ENCODE results near the gene EDNRB.
"Not testable (repeated sequence)": the region's sequence is repeated elsewhere in the genome, so short reads cannot be mapped to it uniquely, and the experiment has no call there.

The EDNRB gene

DNA sequence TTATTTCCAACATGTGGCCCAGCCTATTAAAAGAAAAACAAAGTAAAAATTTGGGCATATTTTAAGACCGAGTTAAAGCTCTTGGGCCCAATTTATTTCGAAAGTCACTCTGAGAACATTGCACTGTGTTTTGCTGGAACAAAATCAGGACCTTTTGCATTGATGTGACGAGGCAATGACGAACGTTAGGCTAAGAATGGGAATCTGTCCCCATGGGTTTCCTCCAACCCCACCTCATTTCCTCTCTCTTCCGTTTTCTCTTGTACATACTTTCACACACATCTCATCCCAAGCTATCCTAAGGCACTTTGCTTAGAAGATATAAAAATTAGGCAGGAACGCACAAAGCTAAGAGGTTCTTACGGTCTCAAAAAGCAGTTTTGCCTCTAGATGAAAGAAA lies 22.1 kb downstream of the EDNRB start:
- DNase-seq: no peak

- no peak for DNase-seq
Measured at GRCh38 chr13:77894743-77895142, 23.9 kb downstream of the EDNRB start.

- no peak for DNase-seq
Measured at GRCh38 chr13:77893066-77893465, 25.6 kb downstream of the EDNRB start.

DNA sequence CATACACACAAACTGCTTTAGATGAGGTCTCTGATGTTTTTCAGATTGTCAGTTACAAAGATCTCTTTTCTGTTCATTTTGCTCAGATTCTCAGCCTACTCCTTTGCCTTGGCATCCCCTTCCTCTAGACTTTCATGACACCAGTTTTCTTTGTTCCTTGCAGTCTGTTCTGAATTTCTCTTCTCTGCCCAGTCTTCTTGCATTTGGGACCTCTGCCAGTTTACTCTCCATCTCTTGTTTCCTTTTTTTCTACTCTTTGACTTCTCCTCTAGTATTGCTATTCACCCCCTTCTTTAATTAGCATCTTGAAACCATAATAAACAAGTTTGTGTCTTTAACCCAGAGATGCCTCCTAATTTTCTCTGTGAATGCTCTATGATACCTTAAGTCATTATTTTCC lies 26.1 kb downstream of the EDNRB start:
- no peak for DNase-seq

GRCh38 chr13:77891486-77891885 lies 27.1 kb downstream of the EDNRB start:
- no peak for DNase-seq

- no peak for DNase-seq
Measured at GRCh38 chr13:77891041-77891440, 27.6 kb downstream of the EDNRB start.

DNA sequence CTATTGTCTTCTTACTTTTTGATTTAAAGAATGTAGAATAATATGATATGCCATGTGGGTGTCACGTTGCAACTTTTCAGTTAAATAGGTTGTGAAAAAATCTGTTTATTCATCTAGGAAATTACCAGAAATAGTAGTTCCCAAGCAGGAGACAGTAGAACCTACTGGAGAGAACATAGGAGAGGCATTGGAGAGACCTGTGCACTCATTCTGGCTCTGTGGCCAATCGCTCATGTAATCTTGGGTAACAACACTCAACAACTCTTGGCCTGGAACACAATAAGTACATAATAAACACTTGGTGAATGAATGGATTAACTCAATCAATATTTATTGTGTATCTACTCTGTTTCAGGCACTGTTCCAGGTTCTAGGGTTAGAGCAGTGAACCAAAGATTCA lies 35.3 kb downstream of the EDNRB start:
- no peak for DNase-seq

- DNase-seq: no peak
Measured at GRCh38 chr13:77878190-77878589, 40.4 kb downstream of the EDNRB start.

GRCh38 chr13:77876176-77876575 lies 42.5 kb downstream of the EDNRB start:
- DNase-seq: no peak

DNA sequence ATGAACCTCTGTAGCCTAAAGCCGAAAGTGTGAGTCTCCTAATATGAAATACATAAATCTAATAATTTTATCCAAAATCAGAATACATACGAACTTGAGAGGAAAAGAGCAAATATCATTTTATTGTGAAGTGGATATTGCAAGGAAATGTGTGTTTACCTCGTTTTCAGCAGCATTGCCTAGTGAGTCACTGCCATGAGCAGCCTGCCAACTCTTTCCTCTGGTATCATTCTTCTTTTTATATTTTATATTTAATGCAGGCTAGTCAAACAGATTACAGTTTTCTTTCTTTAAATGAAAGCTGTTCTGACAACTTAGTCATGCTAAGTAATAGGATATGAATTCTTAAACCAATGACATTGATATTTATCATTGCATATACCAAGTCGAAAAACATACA lies 44.2 kb downstream of the EDNRB start:
- DNase-seq: no peak

DNA sequence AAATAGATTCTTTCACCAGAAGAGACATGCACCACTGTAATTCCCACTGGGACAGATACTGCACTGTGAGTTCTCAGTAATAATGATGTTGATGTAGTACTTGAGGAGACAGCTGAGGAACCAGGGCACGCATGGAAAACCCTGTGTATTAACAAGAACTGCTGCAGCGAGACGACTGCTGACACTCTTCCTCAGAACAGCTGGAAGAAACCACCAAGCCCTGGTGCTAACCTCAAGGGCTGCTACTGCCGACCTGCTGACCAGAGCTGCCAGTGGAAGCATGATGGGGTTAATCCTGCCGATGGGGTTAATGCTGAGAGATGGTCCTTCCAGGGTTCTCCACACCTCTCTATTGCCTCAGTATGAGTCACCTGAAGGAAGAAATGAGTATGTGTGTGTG lies 45.6 kb downstream of the EDNRB start:
- no peak for DNase-seq

GRCh38 chr13:77871596-77871995 lies 47.0 kb downstream of the EDNRB start:
- DNase-seq: no peak

GRCh38 chr13:77868717-77869116 lies 49.9 kb downstream of the EDNRB start:
- DNase-seq: no peak

DNA sequence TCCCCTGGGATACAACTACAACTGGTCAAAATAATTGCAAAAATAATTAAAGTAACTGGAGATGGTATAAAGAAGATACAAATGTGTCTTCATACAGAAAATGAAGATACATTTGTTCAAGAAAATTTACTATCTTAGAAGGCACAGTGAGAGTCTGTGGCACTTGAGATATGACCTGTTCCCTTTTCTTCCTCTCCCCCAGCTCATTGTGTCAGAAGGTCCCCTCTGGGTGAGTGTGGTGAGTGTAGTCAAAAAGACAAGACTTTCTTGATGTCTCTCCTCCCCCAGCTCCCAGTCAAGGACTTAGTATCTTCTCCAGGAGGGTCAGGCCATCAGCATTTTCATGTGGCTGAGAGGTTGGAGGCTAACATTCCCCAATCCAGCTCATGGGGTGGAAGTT lies 51.7 kb downstream of the EDNRB start:
- DNase-seq: no peak

GRCh38 chr13:77865622-77866021 lies 53.0 kb downstream of the EDNRB start:
- no peak for DNase-seq

DNA sequence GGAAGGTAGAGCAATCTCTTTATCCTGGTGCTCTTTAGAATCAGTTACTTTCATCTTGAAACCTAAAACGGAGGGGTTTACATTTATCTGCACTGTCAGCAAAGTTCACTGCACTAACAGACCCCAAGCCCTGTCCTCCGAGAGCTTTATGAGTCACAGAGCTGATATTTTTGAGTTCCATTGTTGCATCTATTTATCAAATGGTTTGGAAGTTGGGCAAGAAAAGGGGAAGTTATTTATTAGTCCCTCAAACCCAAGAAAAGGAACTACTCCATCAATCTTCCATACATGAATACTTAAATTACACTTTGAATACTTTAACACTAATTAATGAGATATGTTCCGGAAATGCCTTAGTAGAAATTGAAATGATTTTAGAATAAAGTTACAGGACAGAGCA lies 55.5 kb downstream of the EDNRB start:
- no peak for DNase-seq

DNA sequence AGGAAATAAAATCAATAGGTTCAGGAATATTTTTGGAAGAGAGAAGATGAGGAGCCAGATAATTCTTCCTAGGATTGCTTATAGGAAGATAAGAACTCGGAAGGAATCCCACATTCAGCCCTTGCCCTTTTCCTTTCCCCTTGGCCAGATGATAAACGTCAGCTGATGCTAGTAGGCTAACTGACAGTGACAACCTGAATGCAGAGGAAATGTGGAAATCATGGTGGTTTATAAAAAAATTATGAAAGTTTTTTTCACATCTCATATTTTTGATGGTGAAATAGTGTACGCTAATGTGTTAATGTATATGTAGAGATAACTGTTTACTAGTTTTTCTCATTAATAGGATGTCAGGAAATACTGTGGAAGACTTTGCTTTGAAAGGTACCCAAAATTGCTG lies 56.9 kb downstream of the EDNRB start:
- DNase-seq: no peak

DNA sequence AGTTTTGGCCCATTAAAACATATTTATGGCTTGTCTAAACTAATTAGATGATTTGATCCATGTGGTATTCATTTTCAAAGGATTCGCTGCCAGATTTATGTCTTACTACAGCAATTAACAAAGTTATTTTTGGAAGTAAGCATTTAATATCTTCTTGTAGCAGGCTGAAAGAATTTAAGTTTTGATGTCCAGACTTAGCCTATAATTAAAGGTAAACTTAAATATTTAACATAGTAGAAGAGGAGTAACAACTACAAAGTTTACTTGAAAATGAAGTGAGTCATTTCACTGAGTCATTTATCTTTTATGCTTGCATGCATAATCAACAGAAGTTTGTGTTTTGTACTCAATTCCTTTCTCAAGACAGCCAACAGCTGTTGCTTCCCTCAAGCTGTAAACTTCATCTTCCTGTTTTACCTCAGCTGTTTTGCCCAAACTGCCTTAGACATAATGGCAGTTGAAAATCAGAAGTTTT lies 58.1 kb downstream of the EDNRB start:
- DNase-seq: no peak

DNA sequence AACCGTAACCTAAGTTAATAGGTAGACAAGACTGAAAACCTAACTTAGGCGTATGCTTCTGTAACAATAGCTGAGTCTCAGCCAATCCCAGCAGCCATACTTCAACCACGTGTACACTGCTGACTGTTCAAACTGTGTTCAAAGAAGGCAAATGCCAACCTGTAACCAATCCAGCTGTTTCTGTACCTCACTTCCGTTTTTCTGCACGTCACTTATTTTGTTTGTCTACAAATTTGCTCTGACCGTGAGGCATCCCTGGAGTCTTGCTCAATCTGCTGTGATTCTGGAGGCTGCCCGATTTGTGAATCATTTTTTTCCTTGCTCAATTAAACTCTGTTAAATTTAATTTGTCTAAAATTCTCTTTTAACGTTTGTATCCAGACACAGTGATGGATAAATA lies 59.2 kb downstream of the EDNRB start:
- DNase-seq: peak in 1 of 2 experiments; percentile 3

DNA sequence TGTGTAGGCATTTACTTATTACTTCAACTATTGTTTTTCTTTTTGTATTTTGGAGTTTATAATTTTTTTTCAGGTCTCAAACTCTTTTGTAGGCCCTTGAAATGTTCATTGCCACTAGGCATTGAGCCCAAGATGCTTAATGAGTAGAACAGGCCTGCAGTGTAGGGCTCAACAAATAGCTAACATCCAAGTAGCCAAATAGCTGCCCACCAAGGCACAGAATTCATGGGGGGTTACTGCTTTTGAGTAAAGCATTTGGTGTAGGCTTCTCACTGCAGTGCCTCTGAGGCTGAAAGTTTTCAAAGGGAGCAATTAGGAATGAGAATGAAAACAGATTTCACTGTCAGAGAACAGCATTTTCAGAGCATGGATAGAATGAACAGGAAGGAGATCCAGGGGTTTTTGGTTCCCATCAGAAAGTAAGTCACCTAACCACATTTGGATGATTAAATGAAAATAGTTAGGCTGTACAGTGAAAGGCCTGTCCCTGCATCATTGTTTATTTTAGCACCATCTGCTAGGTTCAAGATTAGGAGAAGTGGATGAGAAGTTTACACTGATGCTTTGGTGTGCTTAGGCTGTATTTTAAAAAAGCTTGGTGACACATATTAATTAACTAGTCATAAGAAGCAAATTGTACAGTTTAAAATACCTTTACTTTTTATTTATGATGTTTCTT lies 61.0 kb downstream of the EDNRB start:
- DNase-seq: no peak

- no peak for DNase-seq
Measured at GRCh38 chr13:77853703-77854102, 64.9 kb downstream of the EDNRB start.

DNA sequence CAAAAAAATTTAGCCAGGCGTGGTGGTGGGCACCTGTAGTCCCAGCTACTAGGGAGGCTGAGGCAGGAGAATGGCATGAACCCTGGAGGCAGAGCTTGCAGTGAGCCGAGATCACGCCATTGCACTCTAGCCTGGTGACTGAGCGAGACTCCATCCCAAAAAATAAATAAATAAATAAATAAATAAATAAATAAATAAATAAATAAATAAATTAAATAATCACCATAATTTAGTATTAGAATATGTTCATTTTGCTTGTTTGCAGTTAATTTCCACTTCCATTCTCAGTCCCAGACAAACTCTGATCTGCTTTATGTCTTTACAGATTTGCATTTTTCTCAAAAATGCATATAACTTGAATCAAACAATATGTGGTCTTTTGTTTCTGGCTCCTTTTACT lies 70.6 kb downstream of the EDNRB start:
- not testable (repeated sequence) for DNase-seq

DNA sequence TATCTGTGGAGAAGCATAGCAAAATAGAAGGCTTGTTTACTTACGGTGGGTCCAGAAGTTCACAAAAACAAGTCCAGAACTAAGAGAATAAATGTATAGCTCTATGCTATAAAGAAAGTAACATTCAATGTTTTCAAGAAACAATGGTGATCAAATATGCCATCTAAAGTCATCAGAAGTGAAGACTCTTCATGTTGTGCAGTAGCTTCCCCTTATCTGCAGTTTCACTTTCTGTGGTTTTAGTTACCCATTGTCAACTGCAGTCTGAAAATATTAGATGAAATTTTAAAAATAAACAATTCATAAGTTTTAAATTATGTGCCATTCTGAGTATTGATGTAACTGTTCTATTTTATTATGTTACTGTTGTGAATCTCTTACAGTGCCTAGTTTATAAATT lies 72.5 kb downstream of the EDNRB start:
- DNase-seq: no peak
